Kidney (tissue), 14 donors: ENCODE measurements around the gene ICAM3. TPM values are rescaled to one million over a fixed set of nuclear protein-coding genes. Genes with fewer than 3 reads are reported as not detected.

Experiments
- DNase-seq, 5 donors: peaks; one replicate each; pipeline ENCODE4 v3.0.0-alpha.2; 2013 to 2020
- FAIRE-seq: peaks from 2 replicates; lab custom pipeline; 2012; peaks lifted over from hg19 to GRCh38; lab: Jason Lieb, UNC
- H3K27ac ChIP-seq, 2 donors: one replicate each; pipeline ENCODE4 v1.7.0; 2013; ENCODE audit warnings: low read depth in 2 of 2, low read length in 2 of 2, inconsistent platforms in 1 of 2
- H3K27me3 ChIP-seq: one replicate; pipeline ENCODE4 v1.7.1; 2013; ENCODE audit warnings: low read length, inconsistent platforms; ENCODE audit not compliant: control insufficient read depth, insufficient read depth
- H3K36me3 ChIP-seq, 3 donors: one replicate each; pipeline versions ENCODE4 v1.7.0 to v1.7.1; 2013; ENCODE audit warnings: low read length in 3 of 3, control low read depth in 1 of 3, inconsistent platforms in 1 of 3; ENCODE audit not compliant: insufficient read depth in 3 of 3, control insufficient read depth in 2 of 3
- H3K4me1 ChIP-seq, 3 donors: one replicate each; pipeline versions ENCODE4 v1.7.0 to v1.7.1; 2013; ENCODE audit warnings: low read length in 3 of 3, inconsistent platforms in 1 of 3, low read depth in 1 of 3; ENCODE audit not compliant: control insufficient read depth in 2 of 3, insufficient read depth in 2 of 3
- H3K4me3 ChIP-seq, 3 donors: one replicate each; pipeline versions ENCODE4 v1.7.0 to v1.8.1; 2013; ENCODE audit warnings: low read length in 3 of 3, control low read depth in 1 of 3, inconsistent platforms in 1 of 3
- H3K9ac ChIP-seq, 3 donors: one replicate each; pipeline versions ENCODE4 v1.7.0 to v1.7.1; 2013; ENCODE audit warnings: low read length in 3 of 3, control low read depth in 1 of 3, inconsistent platforms in 1 of 3
- H3K9me3 ChIP-seq, 3 donors: one replicate each; pipeline versions ENCODE4 v1.7.0 to v1.7.1; 2013; ENCODE audit warnings: low read length in 3 of 3, control low read depth in 1 of 3, inconsistent platforms in 1 of 3; ENCODE audit not compliant: control insufficient read depth in 2 of 3, insufficient read depth in 1 of 3
- CTCF ChIP-seq: IDR thresholded peaks from 3 replicates; pipeline ENCODE4 v1.5.1; 2012; ENCODE audit warnings: mild to moderate bottlenecking, moderate library complexity, borderline replicate concordance; ENCODE audit not compliant: insufficient read depth; ENCODE audit errors: extremely low read depth
- intact Hi-C: fragments of 100-400 bp; cut with DNase I; formaldehyde crosslinking; loops from one replicate; pipeline ENCODE4 v1.11.1; 2022
- polyA plus RNA-seq: library from polyadenylated mRNA; stranded (reverse); fragments of 350-450 nt; fragmentation: Illumina TruSeq; extraction: RNeasy Lipid Tissue Mini Kit (QIAGEN cat#74804); gene quantifications from one replicate; pipeline ENCODE4 v1.2.3, GENCODE V29; 2014; ENCODE audit warnings: low read depth, low replicate concordance; ENCODE audit not compliant: insufficient read depth
- total RNA-seq: library from RNA; stranded (reverse); fragmentation: NEBNext Ultra II Directional; extraction: Animal tissue kit (Norgen Biotek cat#: 25700); gene quantifications from one replicate; pipeline ENCODE4 v1.2.1, GENCODE V29; 2021
- donor health status: control.
- donor health status: control.
- donor health status: control.
- donor health status: control.
- donor health status: control.
- donor health status: DM: yes; HTN: yes; CAD: no.
- donor health status: Normal renal cell carcinoma (clear cell type).

The ICAM3 gene
- total and polyA plus RNA-seq, 2 donors from 2014 or later, result 17.4 to 21.8 TPM

- peaks cover 0 to 21% (median 11%) of the 10 kb centered on the region in 3 donors for H3K36me3 ChIP-seq
- no peak overlapping the region for H3K9ac ChIP-seq
- no peaks in the 10 kb centered on the region for H3K4me1 ChIP-seq
- TF ChIP-seq CTCF, result no peak
- H3K27ac ChIP-seq, result no peak overlapping the region
- H3K27me3 ChIP-seq, result no peaks in the 10 kb centered on the region
- DNase-seq (no peak), FAIRE-seq (no peak)
- H3K9me3 ChIP-seq, result no peaks in the 10 kb centered on the region
- intact Hi-C loops, result no loop called here
- H3K4me3 ChIP-seq, result no peak overlapping the region
These were observed 26.1 kb upstream of the ICAM3 start for GRCh38 chr19:10365518-10365917.

DNA sequence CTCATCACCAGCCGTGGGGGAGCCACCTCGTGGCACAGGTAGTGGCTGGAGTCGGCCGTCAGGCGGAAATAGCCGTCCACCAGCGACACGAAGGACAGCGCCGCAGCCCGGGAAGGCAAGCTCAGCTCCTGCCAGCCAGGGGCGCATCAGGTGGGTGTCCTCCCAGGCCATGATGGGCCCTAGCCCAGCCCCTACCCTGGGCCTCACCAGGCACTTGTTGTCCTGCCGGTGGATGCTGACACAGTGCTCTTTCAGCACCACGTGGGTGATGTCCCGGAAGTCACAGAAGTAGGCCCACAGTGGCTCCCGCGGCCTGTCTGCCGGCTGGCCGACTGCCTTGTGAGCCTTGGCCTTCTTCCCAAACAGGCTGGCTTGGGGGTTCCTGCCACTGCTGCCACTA, 25.2 kb upstream of the ICAM3 start:
- peaks cover 0 to 21% (median 11%) of the 10 kb centered on the region in 3 donors for H3K36me3 ChIP-seq
- intact Hi-C loops, result no loop called here
- no peak overlapping the region for H3K9ac ChIP-seq
- DNase-seq, result no peak
- no peak overlapping the region for H3K4me3 ChIP-seq
- H3K9me3 ChIP-seq, result no peaks in the 10 kb centered on the region
- no peak overlapping the region for H3K27ac ChIP-seq
- H3K4me1 ChIP-seq, result no peaks in the 10 kb centered on the region
- H3K27me3 ChIP-seq, result no peaks in the 10 kb centered on the region
- TF ChIP-seq CTCF, result no peak
- no peak for FAIRE-seq

DNA sequence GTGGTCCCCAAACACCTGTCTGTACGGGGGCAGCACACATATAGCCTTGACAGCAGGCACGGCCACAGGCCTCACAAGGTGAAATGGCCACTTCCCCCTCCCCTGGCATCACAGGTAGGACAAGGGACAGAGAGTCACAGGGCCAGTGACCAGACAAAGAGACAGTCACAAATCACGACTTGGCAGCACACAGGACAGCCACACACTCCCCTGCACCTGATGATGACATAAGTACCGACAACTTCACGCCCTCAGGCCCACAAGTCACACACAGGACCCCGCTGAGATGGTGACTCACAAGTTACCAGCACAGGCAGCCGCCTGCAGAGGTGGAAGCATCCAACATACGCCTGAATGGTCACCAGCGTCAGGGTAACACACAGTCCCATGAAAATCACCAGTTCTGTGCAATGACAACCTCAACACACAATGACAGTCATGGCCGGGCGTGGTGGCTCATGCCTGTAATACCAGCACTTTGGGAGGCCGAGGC, 24.4 kb upstream of the ICAM3 start:
- peaks cover 0 to 24% (median 11%) of the 10 kb centered on the region in 3 donors for H3K36me3 ChIP-seq
- no peak overlapping the region for H3K27ac ChIP-seq
- H3K9me3 ChIP-seq, result no peaks in the 10 kb centered on the region
- FAIRE-seq (no peak), DNase-seq (no peak)
- no peaks in the 10 kb centered on the region for H3K27me3 ChIP-seq
- intact Hi-C loops, result no loop called here
- TF ChIP-seq CTCF, result no peak
- no peak overlapping the region for H3K9ac ChIP-seq
- no peak overlapping the region for H3K4me3 ChIP-seq
- no peaks in the 10 kb centered on the region for H3K4me1 ChIP-seq

- Histone ChIP-seq H3K36me3 (peaks cover 0 to 24% (median 5%) of the 10 kb centered on the region in 3 donors), H3K9ac (no peak overlapping the region), H3K4me3 (no peak overlapping the region), H3K27ac (no peak overlapping the region), H3K4me1 (no peaks in the 10 kb centered on the region), H3K27me3 (no peaks in the 10 kb centered on the region), H3K9me3 (no peaks in the 10 kb centered on the region)
- FAIRE-seq (no peak), DNase-seq (no peak)
- no peak for TF ChIP-seq CTCF
- intact Hi-C loops, result no loop called here
These were observed 22.8 kb upstream of the ICAM3 start for GRCh38 chr19:10362259-10362658.
